Calu3 (cell line): ENCODE data around the gene ANKRD55. TPM values are rescaled to one million over a fixed set of nuclear protein-coding genes. Genes with fewer than 3 reads are reported as not detected.

Experiments used
- BruUV-seq: library from RNA; stranded (reverse); fragments of 400-500 nt; replicated peaks from 2 replicates; lab custom pipeline; 2021; lab: Mats Ljungman, UMichigan
- CTCF ChIA-PET: fragments of 300-600 bp; sonication (Branson Sonifier 250); formaldehyde crosslinking; loops from one replicate; lab custom pipeline; 2022; ENCODE audit warnings: antibody characterized with exemption; lab: Charles Lee
- DNase-seq: peaks from one replicate; pipeline ENCODE4 v3.0.0; 2022
- H3K27ac Mint-ChIP-seq: one replicate; pipeline ENCODE4 v1.8.0; 2022; ENCODE audit warnings: mixed read lengths; ENCODE audit not compliant: unreplicated experiment
- H3K27me3 Mint-ChIP-seq: one replicate; pipeline ENCODE4 v1.8.0; 2022; ENCODE audit warnings: mixed read lengths; ENCODE audit not compliant: unreplicated experiment
- H3K36me3 Mint-ChIP-seq: one replicate; pipeline ENCODE4 v1.8.0; 2022; ENCODE audit warnings: mild to moderate bottlenecking, moderate library complexity, mixed read lengths; ENCODE audit not compliant: insufficient read depth, unreplicated experiment
- H3K4me1 Mint-ChIP-seq: one replicate; pipeline ENCODE4 v1.8.0; 2022; ENCODE audit warnings: mild to moderate bottlenecking, low read depth, mixed read lengths; ENCODE audit not compliant: unreplicated experiment
- H3K4me3 Mint-ChIP-seq: one replicate; pipeline ENCODE4 v1.8.0; 2022; ENCODE audit warnings: mild to moderate bottlenecking, low read depth, moderate library complexity, mixed read lengths; ENCODE audit not compliant: unreplicated experiment
- H3K9me3 Mint-ChIP-seq: one replicate; pipeline ENCODE4 v1.8.0; 2022; ENCODE audit warnings: low read depth, mixed read lengths; ENCODE audit not compliant: unreplicated experiment
- intact Hi-C: fragments of 100-400 bp; cut with micrococcal nuclease; formaldehyde crosslinking; loops from one replicate; pipeline ENCODE4 v1.10.0; 2022; ENCODE audit not compliant: unreplicated experiment
- total RNA-seq: library from RNA; stranded (reverse); gene quantifications from 2 replicates; pipeline ENCODE4 v1.2.3, GENCODE V29; 2022
- TF ChIP-seq, protein P1 (sequence below): fragments of 200-600 bp; IDR thresholded peaks from one replicate; pipeline ENCODE4 v1.8.0; 2022; ENCODE audit warnings: antibody characterized with exemption; ENCODE audit not compliant: unreplicated experiment

Gene ANKRD55
- total RNA-seq, 1 experiment from 2014 or later = not detected

GRCh38 chr5:56092115-56092514 lies 141.0 kb downstream of the ANKRD55 start:
- no peak for DNase-seq
- Mint-ChIP-seq H3K4me3 (no peak overlapping the region), H3K27me3 (no peaks in the 10 kb centered on the region), H3K27ac (no peak overlapping the region), H3K9me3 (no peaks in the 10 kb centered on the region), H3K4me1 (peaks cover 18% of the 10 kb centered on the region), H3K36me3 (no peaks in the 10 kb centered on the region)
- intact Hi-C loops = no loop called here
- CTCF ChIA-PET = no interaction called here
- TF ChIP-seq, protein P1, sequence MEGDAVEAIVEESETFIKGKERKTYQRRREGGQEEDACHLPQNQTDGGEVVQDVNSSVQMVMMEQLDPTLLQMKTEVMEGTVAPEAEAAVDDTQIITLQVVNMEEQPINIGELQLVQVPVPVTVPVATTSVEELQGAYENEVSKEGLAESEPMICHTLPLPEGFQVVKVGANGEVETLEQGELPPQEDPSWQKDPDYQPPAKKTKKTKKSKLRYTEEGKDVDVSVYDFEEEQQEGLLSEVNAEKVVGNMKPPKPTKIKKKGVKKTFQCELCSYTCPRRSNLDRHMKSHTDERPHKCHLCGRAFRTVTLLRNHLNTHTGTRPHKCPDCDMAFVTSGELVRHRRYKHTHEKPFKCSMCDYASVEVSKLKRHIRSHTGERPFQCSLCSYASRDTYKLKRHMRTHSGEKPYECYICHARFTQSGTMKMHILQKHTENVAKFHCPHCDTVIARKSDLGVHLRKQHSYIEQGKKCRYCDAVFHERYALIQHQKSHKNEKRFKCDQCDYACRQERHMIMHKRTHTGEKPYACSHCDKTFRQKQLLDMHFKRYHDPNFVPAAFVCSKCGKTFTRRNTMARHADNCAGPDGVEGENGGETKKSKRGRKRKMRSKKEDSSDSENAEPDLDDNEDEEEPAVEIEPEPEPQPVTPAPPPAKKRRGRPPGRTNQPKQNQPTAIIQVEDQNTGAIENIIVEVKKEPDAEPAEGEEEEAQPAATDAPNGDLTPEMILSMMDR = no peak
- BruUV-seq = no TSS peak

DNA sequence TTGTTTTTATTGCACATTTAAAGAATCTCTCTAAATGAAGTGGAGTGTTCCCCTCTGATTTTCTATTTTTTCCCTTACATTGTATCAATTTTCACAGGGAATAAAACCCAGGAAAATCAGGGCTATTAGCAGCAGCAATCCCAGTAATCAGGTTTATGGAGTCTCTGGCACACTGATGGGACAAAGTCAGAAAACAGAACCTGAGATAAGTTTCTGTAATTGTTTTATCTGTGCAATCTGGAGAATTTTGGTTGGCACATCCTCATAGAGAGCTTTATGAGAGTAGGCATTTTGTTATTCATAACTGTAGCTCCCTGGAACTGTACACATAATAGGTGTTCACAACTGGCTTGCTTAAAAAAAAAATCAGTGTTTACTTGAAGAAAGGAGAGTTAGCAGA lies 141.5 kb downstream of the ANKRD55 start:
- TF ChIP-seq, protein P1 = no peak
- H3K27me3 Mint-ChIP-seq = no peaks in the 10 kb centered on the region
- no peak for DNase-seq
- no TSS peak for BruUV-seq
- intact Hi-C loops = no loop called here
- peaks cover 18% of the 10 kb centered on the region for H3K4me1 Mint-ChIP-seq
- CTCF ChIA-PET = no interaction called here
- H3K4me3 Mint-ChIP-seq = no peak overlapping the region
- H3K9me3 Mint-ChIP-seq = no peaks in the 10 kb centered on the region
- no peaks in the 10 kb centered on the region for H3K36me3 Mint-ChIP-seq
- H3K27ac Mint-ChIP-seq = no peak overlapping the region

DNA sequence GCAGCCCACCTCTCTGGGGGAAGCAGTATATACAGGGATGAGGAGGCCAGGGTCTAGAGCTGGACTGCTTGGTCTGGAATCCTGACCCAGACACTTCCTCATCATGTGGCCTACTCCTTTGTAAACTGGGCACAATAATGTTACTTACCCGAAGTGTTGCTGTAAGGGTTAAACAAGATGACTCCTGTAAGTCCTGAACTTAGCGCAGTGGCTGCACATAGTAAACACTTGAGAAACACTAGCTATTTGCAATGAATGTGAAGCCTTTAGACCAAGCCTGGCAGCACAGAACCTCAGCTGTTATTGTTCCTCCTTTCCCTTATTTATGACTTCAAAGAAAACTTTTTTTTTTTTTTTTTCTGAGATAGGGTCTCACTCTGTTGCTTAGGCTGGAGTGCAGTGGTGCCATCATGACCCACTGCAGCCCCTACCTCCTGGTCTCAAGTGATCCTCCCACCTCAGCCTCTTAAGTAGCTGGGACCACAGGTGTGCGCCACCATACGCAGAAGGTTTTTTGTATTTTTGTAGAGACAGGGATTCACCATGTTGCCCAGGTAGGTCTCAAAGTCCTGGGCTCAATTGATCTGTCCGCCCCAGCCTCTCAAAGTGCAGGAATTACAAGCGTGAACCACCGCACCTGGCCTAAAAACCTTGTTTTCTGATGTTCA lies 142.2 kb downstream of the ANKRD55 start:
- Mint-ChIP-seq H3K27me3 (no peaks in the 10 kb centered on the region), H3K9me3 (no peaks in the 10 kb centered on the region), H3K4me3 (no peak overlapping the region), H3K4me1 (peaks cover 17% of the 10 kb centered on the region), H3K36me3 (no peaks in the 10 kb centered on the region), H3K27ac (no peak overlapping the region)
- TF ChIP-seq, protein P1 = no peak
- DNase-seq = no peak
- CTCF ChIA-PET = no interaction called here
- BruUV-seq = no TSS peak
- intact Hi-C loops = no loop called here

DNA sequence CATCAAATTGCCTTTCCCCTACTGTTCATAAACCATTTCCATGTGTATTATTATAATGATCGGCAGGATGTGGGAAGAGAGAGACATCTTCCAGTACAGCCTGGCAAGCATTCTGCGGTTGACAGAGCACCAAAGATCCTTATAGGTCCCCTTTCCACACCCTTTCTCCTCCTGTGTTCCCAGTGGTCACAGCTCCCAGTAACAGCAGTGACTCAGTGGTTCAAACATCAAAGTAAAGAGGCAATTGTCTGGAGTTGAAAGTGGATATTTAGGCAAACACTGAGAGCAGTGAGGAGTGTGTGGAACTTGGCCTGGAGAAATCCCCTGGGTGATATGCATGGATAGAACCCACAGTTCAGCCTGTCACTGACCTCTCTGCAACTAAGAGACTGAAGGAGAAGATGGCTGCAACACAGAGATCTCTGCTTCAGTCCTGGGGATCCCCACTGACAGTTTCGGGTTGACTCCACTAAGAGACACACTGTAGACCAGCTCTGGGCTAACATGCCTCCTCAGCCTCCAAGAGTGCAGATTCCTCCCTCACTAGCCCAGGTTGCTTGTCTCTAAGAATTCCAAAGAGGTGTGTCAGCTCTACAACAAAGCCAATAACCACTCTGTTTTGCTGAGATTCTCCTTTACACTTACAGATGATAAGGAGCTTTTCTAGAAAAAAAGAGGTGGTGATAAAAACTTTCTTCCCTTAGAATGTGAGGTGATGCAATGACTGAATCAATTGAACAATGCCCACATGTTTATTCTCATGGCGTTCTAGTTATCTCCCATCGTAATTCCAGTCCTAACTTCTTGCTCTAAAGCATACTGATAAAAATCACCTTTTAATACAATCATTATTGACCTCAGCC lies 143.9 kb downstream of the ANKRD55 start:
- intact Hi-C loops = no loop called here
- BruUV-seq = no TSS peak
- H3K9me3 Mint-ChIP-seq = no peaks in the 10 kb centered on the region
- no peaks in the 10 kb centered on the region for H3K27me3 Mint-ChIP-seq
- no peak overlapping the region for H3K27ac Mint-ChIP-seq
- TF ChIP-seq, protein P1 = no peak
- CTCF ChIA-PET = interaction anchor here (0.6 kb wide), 1 partner anchor 17 kb away, joined by 4 read pairs; no protein-coding TSS in a partner anchor
- no peak overlapping the region for H3K4me3 Mint-ChIP-seq
- no peaks in the 10 kb centered on the region for H3K36me3 Mint-ChIP-seq
- H3K4me1 Mint-ChIP-seq = peaks cover 9% of the 10 kb centered on the region
- DNase-seq = no peak
